K562 (cell line): ENCODE data around the gene MIEF1. TPM values are rescaled to one million over a fixed set of nuclear protein-coding genes. Genes with fewer than 3 reads are reported as not detected.

Experiments
- CBFB ChIP-seq: sonication (generic); formaldehyde crosslinking; IDR thresholded peaks from 2 replicates; pipeline ENCODE4 v1.4.0; 2020; ENCODE audit warnings: mild to moderate bottlenecking, missing genetic modification reagents
- COPS2 ChIP-seq: fragments of 450-650 bp; conservative IDR thresholded peaks from 2 replicates; pipeline ENCODE4 v1.6.1; 2016; ENCODE audit warnings: mild to moderate bottlenecking, moderate library complexity
- CREM ChIP-seq: IDR thresholded peaks from 2 replicates; pipeline ENCODE4 v1.6.1; 2014; ENCODE audit warnings: antibody characterized with exemption, low read depth
- ESRRB ChIP-seq: fragments of 250-450 bp; sonication (Bioruptor Pico); IDR thresholded peaks from 2 replicates; pipeline ENCODE4 v1.5.0; 2020; ENCODE audit warnings: mild to moderate bottlenecking, moderate library complexity, borderline replicate concordance
- FOXK1 ChIP-seq: sonication (generic); formaldehyde crosslinking; IDR thresholded peaks from 2 replicates; pipeline ENCODE4 v1.8.0; 2022; ENCODE audit warnings: missing genetic modification reagents, mild to moderate bottlenecking, borderline replicate concordance
- HMGXB4 ChIP-seq: sonication (generic); formaldehyde crosslinking; IDR thresholded peaks from 2 replicates; pipeline ENCODE4 v1.8.1; 2023; ENCODE audit warnings: mild to moderate bottlenecking, missing genetic modification reagents
- ILF3 ChIP-seq: fragments of 450-650 bp; IDR thresholded peaks from 2 replicates; pipeline ENCODE4 v1.6.1; 2018; ENCODE audit warnings: antibody characterized with exemption, mild to moderate bottlenecking, moderate library complexity, borderline replicate concordance
- MAX ChIP-seq: sonication (generic); formaldehyde crosslinking; IDR thresholded peaks from 2 replicates; pipeline ENCODE4 v1.9.0; 2022; ENCODE audit warnings: mild to moderate bottlenecking, missing genetic modification reagents
- RB1 ChIP-seq: fragments of 450-650 bp; IDR thresholded peaks from 2 replicates; pipeline ENCODE4 v1.6.1; 2017; ENCODE audit warnings: low read depth, mild to moderate bottlenecking
- SIN3A ChIP-seq, 2 experiments: fragments of 150-350 bp in 1 of 2; IDR thresholded peaks; 2 replicates each; pipeline ENCODE4 v1.6.1; 2011 to 2016; ENCODE audit warnings: borderline replicate concordance in 2 of 2, low read depth in 2 of 2, low read length in 2 of 2, mild to moderate bottlenecking in 2 of 2, moderate library complexity in 2 of 2; ENCODE audit not compliant: control insufficient read depth in 1 of 2
- SIN3B ChIP-seq: fragments of 450-650 bp; IDR thresholded peaks from 2 replicates; pipeline ENCODE4 v1.6.1; 2017; ENCODE audit warnings: low read depth, mild to moderate bottlenecking, moderate library complexity
- SMARCE1 ChIP-seq: fragments of 450-650 bp; IDR thresholded peaks from 2 replicates; pipeline ENCODE4 v1.7.1; 2016; ENCODE audit warnings: mild to moderate bottlenecking
- SMC3 ChIP-seq: conservative IDR thresholded peaks from 2 replicates; pipeline ENCODE4 v1.6.1; 2011; ENCODE audit warnings: low read depth, low read length, improper control_type of control experiment; ENCODE audit not compliant: insufficient read depth
- TAF1 ChIP-seq: IDR thresholded peaks from 2 replicates; pipeline ENCODE4 v1.6.1; 2011; ENCODE audit warnings: mild to moderate bottlenecking, low read length, moderate library complexity; ENCODE audit not compliant: insufficient read depth, control insufficient read depth, severe bottlenecking; ENCODE audit errors: extremely low read depth
- ZNF175 ChIP-seq: fragments of 200-800 bp; sonication (Bioruptor generic); IDR thresholded peaks from 2 replicates; pipeline ENCODE4 v1.6.1; 2016; ENCODE audit warnings: low read depth, mild to moderate bottlenecking, missing genetic modification characterization, missing compliant biosample characterization
- ZNF224 ChIP-seq: sonication (generic); formaldehyde crosslinking; IDR thresholded peaks from 2 replicates; pipeline ENCODE4 v1.8.0; 2022; ENCODE audit warnings: mild to moderate bottlenecking, missing genetic modification reagents
- ZNF764 ChIP-seq: fragments of 250-450 bp; sonication (Bioruptor Pico); IDR thresholded peaks from 2 replicates; pipeline ENCODE4 v1.4.0; 2020; ENCODE audit warnings: low read depth, mild to moderate bottlenecking, moderate library complexity
- polyA plus RNA-seq, 8 experiments: library from polyadenylated mRNA; depleted of rRNA in 4 of 8; stranded (reverse) in 5 of 8; unstranded in 3 of 8; fragments of >200 nt; fragmentation: Nextera tagmentation in 2 of 8; fragmentation: Illumina TruSeq in 1 of 8; extraction: Ambion mirVana in 2 of 8; extraction: Trizol in 1 of 8; gene quantifications; 2 replicates each; pipeline versions ENCODE4 v1.2.1 to v1.2.3, GENCODE V29; 2011 to 2014; ENCODE audit warnings: inconsistent platforms in 1 of 8, missing spikeins in 1 of 8
- total RNA-seq, 7 experiments: library from RNA; depleted of rRNA in 6 of 7; stranded (reverse); fragments of >200 nt in 6 of 7; fragmentation: Illumina TruSeq in 2 of 7; extraction: Trizol in 2 of 7; gene quantifications; 2 replicates each; pipeline versions ENCODE4 v1.2.1 to v1.2.3, GENCODE V29; 2011 to 2021; ENCODE audit warnings: low replicate concordance in 1 of 7
- TF ChIP-seq, protein P1 (sequence below): IDR thresholded peaks from 3 replicates; pipeline ENCODE4 v1.6.1; 2011; ENCODE audit warnings: borderline replicate concordance, mild to moderate bottlenecking, moderate library complexity; ENCODE audit not compliant: insufficient read length; ENCODE audit errors: extremely low read depth

The MIEF1 gene
- total and polyA plus RNA-seq, 9 of the 15 experiments (the other 6 are each of a cell fraction or from before 2014, with no cell fraction given), result 10.9 to 51.8 (median 25.5) TPM

GRCh38 chr22:39489094-39490068, 12.7 kb upstream of the MIEF1 start (continued):
- TF ChIP-seq CBFB (CRISPR knock-in tag) (0 out of 2 replicates have a peak, but pooled peaks have one; percentile 55), CREM (peak; percentile 44; the same call in 1 of the 2 replicates), RB1 (no peak), FOXK1 (CRISPR knock-in tag) (no peak), ZNF175 (CRISPR knock-in tag) (no peak), ZNF224 (CRISPR knock-in tag) (no peak), ESRRB (CRISPR knock-in tag) (no peak), COPS2 (no peak), ZNF764 (CRISPR knock-in tag) (0 out of 2 replicates have a peak, but pooled peaks have one; percentile 67), HMGXB4 (no peak), SIN3B (no peak), SMC3 (no peak), SMARCE1 (no peak), ILF3 (no peak), TAF1 (no peak), SIN3A (IDR thresholded peaks at IDR 0.05; ENCODE audit: borderline replicate concordance in 2 of 2, control insufficient read depth in 1 of 2, low read depth in 2 of 2, low read length in 2 of 2) (no peak), MAX (CRISPR knock-in tag) (peak; percentile 39; the same call in 1 of the 2 replicates)
- TF ChIP-seq, protein P1, sequence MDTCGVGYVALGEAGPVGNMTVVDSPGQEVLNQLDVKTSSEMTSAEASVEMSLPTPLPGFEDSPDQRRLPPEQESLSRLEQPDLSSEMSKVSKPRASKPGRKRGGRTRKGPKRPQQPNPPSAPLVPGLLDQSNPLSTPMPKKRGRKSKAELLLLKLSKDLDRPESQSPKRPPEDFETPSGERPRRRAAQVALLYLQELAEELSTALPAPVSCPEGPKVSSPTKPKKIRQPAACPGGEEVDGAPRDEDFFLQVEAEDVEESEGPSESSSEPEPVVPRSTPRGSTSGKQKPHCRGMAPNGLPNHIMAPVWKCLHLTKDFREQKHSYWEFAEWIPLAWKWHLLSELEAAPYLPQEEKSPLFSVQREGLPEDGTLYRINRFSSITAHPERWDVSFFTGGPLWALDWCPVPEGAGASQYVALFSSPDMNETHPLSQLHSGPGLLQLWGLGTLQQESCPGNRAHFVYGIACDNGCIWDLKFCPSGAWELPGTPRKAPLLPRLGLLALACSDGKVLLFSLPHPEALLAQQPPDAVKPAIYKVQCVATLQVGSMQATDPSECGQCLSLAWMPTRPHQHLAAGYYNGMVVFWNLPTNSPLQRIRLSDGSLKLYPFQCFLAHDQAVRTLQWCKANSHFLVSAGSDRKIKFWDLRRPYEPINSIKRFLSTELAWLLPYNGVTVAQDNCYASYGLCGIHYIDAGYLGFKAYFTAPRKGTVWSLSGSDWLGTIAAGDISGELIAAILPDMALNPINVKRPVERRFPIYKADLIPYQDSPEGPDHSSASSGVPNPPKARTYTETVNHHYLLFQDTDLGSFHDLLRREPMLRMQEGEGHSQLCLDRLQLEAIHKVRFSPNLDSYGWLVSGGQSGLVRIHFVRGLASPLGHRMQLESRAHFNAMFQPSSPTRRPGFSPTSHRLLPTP, result no peak
